Astrocyte of the cerebellum (primary cell): ENCODE data around the gene ZFP92.

Experiments used
- DNase-seq: peaks from one replicate; pipeline ENCODE4 v3.0.0-alpha.2; 2011; ENCODE audit warnings: low read depth
- H3K4me3 ChIP-seq: 2 replicates; pipeline ENCODE4 v1.5.1; 2011; ENCODE audit warnings: mild to moderate bottlenecking, low read depth, low read length, moderate library complexity
- in situ Hi-C: cut with HindIII; loops from 2 replicates; pipeline ENCODE4 v1.10.0; 2017; ENCODE audit warnings: low sequenced_read_pairs
- TF ChIP-seq, protein P1 (sequence below): IDR thresholded peaks from 2 replicates; pipeline ENCODE4 v1.5.1; 2012; ENCODE audit warnings: low read length, low read depth, moderate library complexity, mild to moderate bottlenecking; ENCODE audit errors: missing control alignments

The ZFP92 gene

DNA sequence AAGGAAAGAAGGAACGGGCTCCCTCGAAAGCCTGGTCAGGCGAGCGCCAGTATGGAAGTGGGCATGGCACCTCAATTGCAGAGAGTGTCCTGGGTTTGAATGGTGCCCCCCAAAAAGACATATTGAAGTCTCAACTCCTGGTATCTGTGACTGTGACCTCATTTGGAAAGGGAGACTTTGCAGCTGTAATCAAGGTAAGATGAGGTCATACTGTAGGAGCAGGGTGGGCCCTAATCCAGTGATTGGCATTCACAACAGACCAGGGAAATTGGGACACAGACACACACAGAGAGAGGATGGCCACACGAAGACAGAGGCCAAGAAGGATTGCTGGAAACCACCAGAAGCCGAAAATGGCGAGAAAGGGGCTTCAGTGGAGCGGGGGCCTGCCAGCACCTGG is 6.4 kb downstream of the ZFP92 start:
- in situ Hi-C loops: no loop called here
- no peak for DNase-seq
- TF ChIP-seq, protein P1, sequence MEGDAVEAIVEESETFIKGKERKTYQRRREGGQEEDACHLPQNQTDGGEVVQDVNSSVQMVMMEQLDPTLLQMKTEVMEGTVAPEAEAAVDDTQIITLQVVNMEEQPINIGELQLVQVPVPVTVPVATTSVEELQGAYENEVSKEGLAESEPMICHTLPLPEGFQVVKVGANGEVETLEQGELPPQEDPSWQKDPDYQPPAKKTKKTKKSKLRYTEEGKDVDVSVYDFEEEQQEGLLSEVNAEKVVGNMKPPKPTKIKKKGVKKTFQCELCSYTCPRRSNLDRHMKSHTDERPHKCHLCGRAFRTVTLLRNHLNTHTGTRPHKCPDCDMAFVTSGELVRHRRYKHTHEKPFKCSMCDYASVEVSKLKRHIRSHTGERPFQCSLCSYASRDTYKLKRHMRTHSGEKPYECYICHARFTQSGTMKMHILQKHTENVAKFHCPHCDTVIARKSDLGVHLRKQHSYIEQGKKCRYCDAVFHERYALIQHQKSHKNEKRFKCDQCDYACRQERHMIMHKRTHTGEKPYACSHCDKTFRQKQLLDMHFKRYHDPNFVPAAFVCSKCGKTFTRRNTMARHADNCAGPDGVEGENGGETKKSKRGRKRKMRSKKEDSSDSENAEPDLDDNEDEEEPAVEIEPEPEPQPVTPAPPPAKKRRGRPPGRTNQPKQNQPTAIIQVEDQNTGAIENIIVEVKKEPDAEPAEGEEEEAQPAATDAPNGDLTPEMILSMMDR: no peak
- no peak overlapping the region for H3K4me3 ChIP-seq

DNA sequence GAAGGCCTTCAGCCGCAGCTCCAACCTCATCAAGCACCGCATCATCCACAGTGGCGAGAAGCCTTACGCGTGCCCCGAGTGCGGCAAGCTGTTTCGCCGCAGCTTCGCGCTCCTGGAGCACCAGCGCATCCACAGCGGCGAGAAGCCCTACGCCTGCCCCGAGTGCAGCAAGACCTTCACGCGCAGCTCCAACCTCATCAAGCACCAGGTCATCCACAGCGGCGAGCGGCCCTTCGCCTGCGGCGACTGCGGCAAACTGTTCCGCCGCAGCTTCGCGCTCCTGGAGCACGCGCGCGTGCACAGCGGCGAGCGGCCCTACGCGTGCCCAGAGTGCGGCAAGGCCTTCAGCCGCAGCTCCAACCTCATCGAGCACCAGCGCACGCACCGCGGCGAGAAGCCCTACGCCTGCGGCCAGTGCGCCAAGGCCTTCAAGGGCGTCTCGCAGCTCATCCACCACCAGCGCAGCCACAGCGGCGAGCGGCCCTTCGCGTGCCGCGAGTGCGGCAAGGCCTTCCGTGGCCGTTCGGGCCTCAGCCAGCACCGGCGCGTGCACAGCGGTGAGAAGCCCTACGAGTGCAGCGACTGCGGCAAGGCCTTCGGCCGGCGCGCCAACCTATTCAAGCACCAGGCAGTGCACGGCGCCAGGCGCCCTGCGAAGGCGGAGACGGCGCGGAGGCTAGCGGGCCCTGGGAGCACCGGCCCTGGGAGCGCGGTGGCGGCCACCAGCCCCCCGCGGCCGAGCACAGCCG is 9.8 kb downstream of the ZFP92 start:
- no peak overlapping the region for H3K4me3 ChIP-seq
- TF ChIP-seq, protein P1: no peak
- DNase-seq: no peak
- in situ Hi-C loops: no loop called here

DNA sequence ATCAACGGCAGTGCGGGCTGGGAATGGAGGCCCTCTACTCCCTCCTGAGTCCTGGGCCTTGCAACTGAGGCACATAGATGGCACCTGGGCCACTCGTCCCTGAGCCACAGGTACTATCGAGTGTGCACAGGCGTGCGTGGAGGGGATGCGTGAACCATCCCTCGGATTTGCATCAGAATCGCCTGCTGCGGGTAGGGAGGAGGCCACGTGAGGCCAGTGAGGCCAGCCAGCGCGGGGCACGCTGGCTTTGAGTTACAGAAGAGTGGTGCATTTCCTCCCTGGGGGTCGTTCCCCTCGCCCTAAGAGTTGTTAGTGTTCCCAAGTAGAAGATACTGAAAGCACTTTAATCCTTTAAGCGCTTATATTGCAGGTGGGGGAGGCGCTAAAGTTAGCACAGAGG is 10.6 kb downstream of the ZFP92 start:
- in situ Hi-C loops: no loop called here
- TF ChIP-seq, protein P1: no peak
- DNase-seq: no peak
- no peak overlapping the region for H3K4me3 ChIP-seq

DNA sequence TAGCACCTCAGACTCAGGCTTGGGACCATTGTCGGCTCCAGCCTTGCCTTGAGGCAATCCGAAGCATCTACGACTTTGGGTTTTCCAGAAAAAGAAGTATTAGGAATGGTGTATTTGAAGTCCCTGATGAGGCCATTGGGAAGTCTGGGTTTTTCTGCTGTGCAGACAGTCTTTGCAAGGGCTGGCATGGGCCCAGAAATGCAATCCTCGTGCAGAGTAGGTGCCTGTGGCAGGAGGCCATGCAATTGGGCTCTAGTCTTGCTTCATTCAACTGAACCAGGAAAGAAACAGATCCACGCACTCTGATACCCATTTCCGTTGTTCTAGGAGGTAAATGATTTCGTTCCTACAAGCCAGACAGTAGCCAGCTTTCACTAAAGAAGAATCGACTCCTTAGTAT is 12.4 kb downstream of the ZFP92 start:
- in situ Hi-C loops: no loop called here
- H3K4me3 ChIP-seq: no peak overlapping the region
- TF ChIP-seq, protein P1: no peak
- DNase-seq: no peak

DNA sequence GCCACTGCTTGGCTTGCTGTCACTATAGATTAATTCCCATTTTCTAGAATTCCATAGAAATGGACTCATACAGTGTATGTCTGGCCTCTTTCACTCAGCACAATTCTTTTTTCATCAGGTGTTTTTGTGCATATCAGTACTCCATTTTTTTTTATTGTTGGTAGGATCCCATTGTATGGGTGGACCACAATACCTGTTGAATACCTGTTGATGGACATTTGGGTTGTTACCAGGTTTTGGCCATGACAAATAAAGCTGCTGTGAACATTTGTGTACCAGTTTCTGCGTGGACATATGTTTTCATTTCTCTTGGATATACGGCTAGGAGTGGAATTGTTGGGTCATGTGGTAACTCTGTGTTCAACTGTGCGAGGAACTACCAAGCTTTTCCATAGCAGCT is 14.9 kb downstream of the ZFP92 start:
- in situ Hi-C loops: no loop called here
- TF ChIP-seq, protein P1: no peak
- no peak for DNase-seq
- H3K4me3 ChIP-seq: no peak overlapping the region

DNA sequence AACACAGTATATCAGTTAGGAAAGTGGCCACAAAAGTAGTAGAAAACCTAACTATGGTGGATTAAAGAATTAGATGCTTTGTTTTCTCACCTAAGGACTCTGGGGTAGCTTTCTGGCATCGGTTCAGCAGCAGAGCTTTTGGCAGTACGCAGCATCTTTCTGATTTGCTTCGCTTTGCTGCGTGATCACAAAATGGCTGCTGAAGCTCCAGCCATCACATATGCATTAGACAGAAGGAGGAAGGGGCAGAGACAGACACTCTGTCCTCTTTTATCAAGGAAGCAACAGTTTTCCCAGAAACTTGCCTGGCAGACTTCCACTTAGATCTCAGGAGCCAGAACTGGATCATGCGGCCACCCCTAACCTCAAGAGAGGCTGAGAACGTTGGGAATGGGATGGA is 19.5 kb downstream of the ZFP92 start:
- H3K4me3 ChIP-seq: no peak overlapping the region
- in situ Hi-C loops: no loop called here
- DNase-seq: no peak
- TF ChIP-seq, protein P1: no peak

DNA sequence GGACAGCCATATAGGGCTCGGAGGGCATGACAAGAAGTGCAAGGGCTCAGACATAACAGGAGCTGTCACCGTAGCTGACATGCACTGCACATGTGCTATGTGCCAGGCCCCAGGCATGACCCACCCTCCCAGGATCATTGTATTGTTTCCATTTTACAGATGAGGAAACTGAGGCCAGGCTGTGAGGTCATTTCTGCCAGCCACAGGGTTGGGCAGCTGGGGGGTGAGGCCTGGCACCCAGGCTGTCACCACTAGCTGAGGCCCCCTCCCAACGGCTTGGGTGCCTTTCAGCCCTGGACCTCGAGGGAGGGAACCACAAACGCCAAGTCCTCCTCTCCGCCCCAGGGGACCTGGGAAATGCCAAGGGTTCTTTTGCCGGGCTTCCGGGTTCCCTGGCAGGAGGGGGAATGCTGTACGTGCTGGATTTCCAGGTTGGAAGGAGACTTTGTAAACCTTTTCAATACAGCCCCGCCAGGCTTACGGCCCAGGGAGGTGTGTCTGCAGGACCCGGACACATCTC is 21.9 kb downstream of the ZFP92 start:
- in situ Hi-C loops: no loop called here
- no peak for DNase-seq
- TF ChIP-seq, protein P1: no peak
- no peak overlapping the region for H3K4me3 ChIP-seq
